ENCODE results near the gene GAD1.

The GAD1 gene

DNA sequence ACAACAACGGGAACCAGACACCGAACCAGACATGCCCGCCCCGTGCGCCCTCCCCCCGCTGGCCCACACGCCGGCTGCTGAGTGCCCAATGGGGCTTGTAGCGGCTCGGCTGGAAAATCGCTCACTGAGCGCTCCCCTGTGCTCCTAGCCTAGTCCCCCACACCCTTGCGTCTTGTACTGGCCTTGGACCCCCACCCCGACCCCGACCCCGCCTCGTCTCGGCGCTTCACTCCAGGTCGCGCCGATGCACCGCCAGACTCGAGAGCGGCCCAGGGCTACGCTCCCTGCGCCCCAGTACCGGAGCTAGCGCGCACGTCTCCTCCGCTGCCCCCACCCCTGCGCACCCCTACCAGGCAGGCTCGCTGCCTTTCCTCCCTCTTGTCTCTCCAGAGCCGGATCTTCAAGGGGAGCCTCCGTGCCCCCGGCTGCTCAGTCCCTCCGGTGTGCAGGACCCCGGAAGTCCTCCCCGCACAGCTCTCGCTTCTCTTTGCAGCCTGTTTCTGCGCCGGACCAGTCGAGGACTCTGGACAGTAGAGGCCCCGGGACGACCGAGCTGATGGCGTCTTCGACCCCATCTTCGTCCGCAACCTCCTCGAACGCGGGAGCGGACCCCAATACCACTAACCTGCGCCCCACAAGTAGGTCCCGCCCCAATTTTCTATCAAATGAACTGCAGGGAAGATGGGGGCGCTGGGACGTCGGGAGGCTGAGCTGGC is 1.5 kb downstream of the GAD1 start:
- no peak for DNase-seq

GRCh38 chr2:170818752-170819470 is 2.2 kb downstream of the GAD1 start:
- no peak for DNase-seq

- no peak for DNase-seq
These were observed 3.3 kb downstream of the GAD1 start for GRCh38 chr2:170819680-170820664.

DNA sequence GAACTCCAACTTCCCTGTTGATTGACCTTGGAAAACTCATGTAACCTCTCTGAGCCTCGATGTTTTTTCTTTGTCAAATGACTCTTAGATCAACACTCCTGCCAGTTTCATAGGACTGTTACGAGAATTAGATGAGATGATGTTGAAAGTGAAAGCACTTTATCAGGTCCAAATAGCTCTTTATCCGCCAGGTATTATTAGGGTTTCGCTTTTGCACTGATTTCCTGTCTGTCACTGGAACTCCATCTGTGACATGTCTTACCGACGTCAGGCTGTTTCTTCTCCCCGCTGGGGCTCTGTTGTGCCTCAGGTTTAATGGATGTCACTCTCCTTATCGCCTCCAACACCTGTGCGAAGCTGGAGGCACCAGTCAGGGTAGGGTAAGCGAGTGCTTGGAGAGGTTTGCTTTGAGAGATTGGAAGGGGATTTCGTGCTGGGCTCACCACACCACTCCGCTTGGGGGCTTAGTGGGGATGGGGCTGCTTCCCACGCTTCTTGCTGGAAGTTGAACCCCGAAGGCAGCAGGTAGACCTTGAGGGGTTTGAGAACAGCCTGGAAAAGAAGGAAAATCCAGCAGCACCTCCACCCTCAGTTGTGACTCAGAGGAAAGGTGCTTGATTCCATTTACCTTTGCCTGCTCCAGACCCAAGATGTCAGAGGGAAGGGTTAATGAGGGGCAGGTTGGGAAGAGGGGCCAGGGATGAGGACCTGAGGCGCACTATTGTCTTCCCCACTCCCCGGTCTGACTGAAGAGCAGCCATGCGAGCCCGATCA is 4.3 kb downstream of the GAD1 start:
- no peak for DNase-seq

GRCh38 chr2:170821531-170822289 is 5.0 kb downstream of the GAD1 start:
- DNase-seq: no peak

- no peak for DNase-seq
These were observed 5.8 kb downstream of the GAD1 start for GRCh38 chr2:170822290-170823087.

GRCh38 chr2:170823088-170823897 is 6.6 kb downstream of the GAD1 start:
- no peak for DNase-seq

GRCh38 chr2:170823898-170824215 is 7.2 kb downstream of the GAD1 start:
- DNase-seq: no peak

DNA sequence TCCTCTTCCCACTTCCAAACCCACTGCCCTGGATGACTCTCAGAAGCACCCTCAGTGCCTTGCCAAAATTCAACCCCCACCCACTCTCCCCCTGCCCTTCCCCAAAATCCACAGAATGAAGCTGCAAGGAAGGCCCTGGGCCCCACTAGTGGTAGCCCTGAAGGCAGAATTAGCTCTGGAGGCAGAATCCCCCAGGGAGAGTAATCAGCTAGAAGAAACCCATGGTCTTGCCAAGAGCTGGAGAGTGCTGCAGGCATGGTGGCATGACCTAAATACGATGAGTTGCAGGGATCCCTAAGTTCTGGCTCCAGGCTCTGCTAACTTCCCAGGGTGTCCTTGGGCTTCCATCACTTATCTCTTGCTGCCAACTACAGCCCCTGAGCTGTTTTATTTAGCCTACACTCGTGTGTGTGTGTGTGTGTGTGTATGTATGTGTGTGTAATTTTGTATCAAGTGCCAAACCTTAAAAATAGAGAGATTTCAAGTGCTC is 7.9 kb downstream of the GAD1 start:
- DNase-seq: no peak

GRCh38 chr2:170827841-170828532 is 11.3 kb downstream of the GAD1 start:
- DNase-seq: no peak

DNA sequence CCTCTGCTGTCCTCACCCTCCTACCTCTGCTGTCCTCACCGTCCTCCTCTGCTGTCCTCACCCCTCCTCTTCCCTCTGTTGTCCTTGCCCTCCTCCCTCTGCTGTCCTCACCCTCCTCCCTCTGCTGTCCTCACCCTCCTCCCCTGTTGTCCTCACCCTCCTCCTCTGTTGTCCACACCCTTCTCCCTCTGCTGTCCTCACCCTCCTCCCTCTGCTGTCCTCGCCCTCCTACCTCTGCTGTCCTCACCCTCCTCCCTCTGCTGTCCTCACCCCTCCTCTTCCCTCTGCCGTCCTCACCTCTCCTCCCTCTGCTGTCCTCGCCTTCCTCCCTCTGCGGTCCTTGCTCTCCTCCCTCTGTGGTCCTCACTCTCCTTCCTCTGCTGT is 11.8 kb downstream of the GAD1 start:
- no peak for DNase-seq

DNA sequence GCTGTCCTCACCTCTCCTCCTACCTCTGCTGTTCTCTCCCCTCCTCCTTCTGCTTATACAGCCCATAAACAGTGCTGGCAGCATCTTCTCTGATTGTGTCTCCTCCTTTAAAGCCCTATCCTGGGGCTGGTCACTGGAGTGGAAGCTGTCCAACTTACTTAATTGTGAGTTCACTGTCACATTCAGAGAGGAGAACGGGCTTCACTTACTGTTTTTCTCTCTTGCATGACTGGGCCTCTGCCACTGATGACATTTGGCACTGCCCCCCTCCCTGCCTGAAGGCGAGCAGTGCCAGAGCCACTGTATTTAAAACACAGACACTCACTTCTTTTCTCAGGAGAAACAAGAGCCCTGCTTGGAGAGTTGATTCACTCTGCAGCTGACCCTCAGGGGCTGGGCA is 12.3 kb downstream of the GAD1 start:
- no peak for DNase-seq

DNA sequence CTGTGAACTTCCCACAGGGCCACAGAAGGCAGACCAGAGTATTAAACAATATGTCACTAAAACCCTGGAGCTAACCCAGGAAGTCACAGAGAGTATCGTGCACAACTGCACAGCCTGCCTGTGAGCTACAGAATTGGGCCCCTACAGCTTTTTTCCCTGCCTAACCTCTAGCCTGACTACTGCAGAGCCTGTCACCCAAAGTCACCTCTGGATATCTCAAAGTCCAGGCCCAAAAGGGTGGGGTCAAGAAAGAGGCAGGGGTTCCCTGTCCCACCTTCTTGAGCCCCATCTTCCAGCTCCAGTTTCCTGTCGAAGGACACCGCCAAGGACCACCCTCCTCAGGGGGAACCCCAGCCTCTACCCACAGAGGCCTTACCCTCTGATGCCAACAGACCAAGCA is 13.5 kb downstream of the GAD1 start:
- no peak for DNase-seq

GRCh38 chr2:170831115-170831514 is 14.4 kb downstream of the GAD1 start:
- no peak for DNase-seq

DNA sequence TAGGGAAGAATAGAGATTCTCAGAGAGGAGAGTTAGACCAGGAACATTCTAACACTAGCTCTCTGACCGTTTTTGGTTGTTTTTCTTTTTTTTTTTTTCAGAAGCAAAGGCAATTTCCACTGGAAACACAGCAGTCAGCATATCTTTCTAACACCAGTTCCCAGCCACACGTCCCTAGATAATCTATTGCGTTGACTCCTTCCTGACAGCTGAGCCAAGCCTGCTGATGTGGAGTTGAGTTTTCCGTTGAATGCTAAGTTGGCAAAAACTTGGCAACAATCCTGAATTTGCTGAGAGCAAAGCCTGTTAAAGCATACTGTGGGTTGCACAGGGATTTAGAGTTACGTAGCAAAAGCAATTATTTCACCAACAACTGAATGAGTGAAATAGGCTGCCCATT is 19.3 kb downstream of the GAD1 start:
- DNase-seq: no peak

- no peak for DNase-seq
These were observed 24.1 kb downstream of the GAD1 start for GRCh38 chr2:170840717-170841210.

DNA sequence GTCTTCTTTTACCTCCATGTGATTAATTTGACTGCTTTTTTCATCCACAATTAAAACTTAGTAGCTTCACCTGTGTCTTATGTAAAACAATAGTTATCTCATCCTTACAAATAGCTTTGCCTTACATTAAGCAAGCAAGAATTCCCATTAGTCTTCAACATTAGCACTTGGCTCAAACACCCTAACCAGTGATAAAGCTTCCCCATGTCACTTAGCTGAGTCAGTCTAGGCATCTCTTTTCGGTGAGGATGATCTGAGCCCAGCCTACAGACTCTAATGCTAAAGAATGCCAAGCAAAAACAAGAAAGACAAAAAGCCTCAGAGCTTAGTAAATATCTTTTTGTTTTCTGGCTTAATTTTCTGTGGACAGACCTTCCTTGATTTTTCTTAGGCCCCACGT is 26.1 kb downstream of the GAD1 start:
- DNase-seq: peak; percentile 80

GRCh38 chr2:170843656-170844055 is 27.0 kb downstream of the GAD1 start:
- DNase-seq: peak; percentile 79

DNA sequence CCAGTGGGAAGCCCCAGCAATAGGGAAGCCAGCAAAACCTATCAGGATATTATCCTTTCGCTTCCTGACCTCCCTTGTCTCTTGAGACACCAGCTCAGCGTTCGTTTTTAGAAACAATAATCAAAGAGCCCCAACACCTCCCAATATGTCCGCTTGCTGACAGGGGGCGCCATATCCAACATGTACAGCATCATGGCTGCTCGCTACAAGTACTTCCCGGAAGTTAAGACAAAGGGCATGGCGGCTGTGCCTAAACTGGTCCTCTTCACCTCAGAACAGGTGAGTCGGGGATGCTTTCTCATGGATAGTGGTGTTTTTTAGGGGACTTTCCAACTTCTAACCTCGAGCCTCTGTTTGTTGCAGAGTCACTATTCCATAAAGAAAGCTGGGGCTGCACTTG is 28.7 kb downstream of the GAD1 start:
- DNase-seq: no peak
